SK-N-SH (cell line): Measurements from ENCODE around the gene NLRP9. TPM values are rescaled to one million over a fixed set of nuclear protein-coding genes. Genes with fewer than 3 reads are reported as not detected.

Source experiments
- CTCF ChIA-PET: fragments of 300-600, 350-600 bp; formaldehyde crosslinking; extraction: SDS; loops from one replicate; lab custom pipeline; 2021; lab: Yijun Ruan, JAX
- POLR2A ChIA-PET: fragments of 350-600 bp; sonication (Branson Sonifier 250); formaldehyde crosslinking; extraction: SDS; loops from one replicate; lab custom pipeline; 2020; ENCODE audit warnings: antibody characterized with exemption, inconsistent platforms; lab: Yijun Ruan, JAX
- DNase-seq: peaks from one replicate; pipeline ENCODE4 v3.0.0; 2012
- H2AFZ ChIP-seq: fragments of 200-600 bp; sonication (generic); 2 replicates; pipeline ENCODE4 v1.8.1; 2016; ENCODE audit warnings: antibody characterized with exemption, mild to moderate bottlenecking, low read depth
- H3F3A ChIP-seq: fragments of 200-600 bp; sonication (generic); replicated peaks from 2 replicates; pipeline ENCODE3; 2016; ENCODE audit warnings: antibody characterized with exemption, mild to moderate bottlenecking; ENCODE audit not compliant: insufficient read depth
- H3K27ac ChIP-seq, 2 experiments: fragments of 200-500 bp in 1 of 2; fragments of 200-600 bp in 1 of 2; sonication (Bioruptor generic) in 1 of 2; sonication (generic), shearing (Covaris generic) in 1 of 2; 2 replicates each; pipeline versions ENCODE4 v1.5.1 to v1.6.1; 2014 to 2016; ENCODE audit warnings: low read depth in 2 of 2, inconsistent platforms in 1 of 2, low read length in 1 of 2, mild to moderate bottlenecking in 1 of 2, mixed read lengths in 1 of 2
- H3K27me3 ChIP-seq: fragments of 200-600 bp; sonication (generic), shearing (Covaris generic); 2 replicates; pipeline ENCODE4 v1.6.1; 2016; ENCODE audit warnings: mixed run types; ENCODE audit not compliant: insufficient read depth
- H3K36me3 ChIP-seq, 2 experiments: fragments of 200-500 bp in 1 of 2; fragments of 200-600 bp in 1 of 2; sonication (Bioruptor generic) in 1 of 2; sonication (generic) in 1 of 2; replicated peaks in 1 of 2; 2 replicates each; pipeline versions ENCODE3 to v1.5.1; 2014 to 2016; ENCODE audit warnings: low read length in 1 of 2, mild to moderate bottlenecking in 1 of 2; ENCODE audit not compliant: insufficient read depth in 2 of 2, control insufficient read depth in 1 of 2
- H3K4me1 ChIP-seq, 2 experiments: fragments of 200-500 bp in 1 of 2; fragments of 200-600 bp in 1 of 2; sonication (Bioruptor generic) in 1 of 2; sonication (generic), shearing (Covaris generic) in 1 of 2; 2 replicates each; pipeline versions ENCODE4 v1.5.1 to v1.6.1; 2014 to 2016; ENCODE audit warnings: low read depth in 1 of 2, low read length in 1 of 2, mixed run types in 1 of 2; ENCODE audit not compliant: insufficient read depth in 2 of 2, control insufficient read depth in 1 of 2
- H3K4me2 ChIP-seq: fragments of 200-600 bp; sonication (generic), shearing (Covaris generic); 2 replicates; pipeline ENCODE4 v1.6.1; 2017; ENCODE audit warnings: mixed run types
- H3K4me3 ChIP-seq, 2 experiments: fragments of 200-500 bp in 1 of 2; fragments of 200-600 bp in 1 of 2; sonication (Bioruptor generic) in 1 of 2; sonication (generic), shearing (Covaris generic) in 1 of 2; 2 replicates each; pipeline versions ENCODE4 v1.5.1 to v1.8.1; 2014 to 2016; ENCODE audit warnings: low read depth in 2 of 2, inconsistent platforms in 1 of 2, low read length in 1 of 2, mild to moderate bottlenecking in 1 of 2, mixed read lengths in 1 of 2, moderate library complexity in 1 of 2
- H3K79me2 ChIP-seq: fragments of 200-600 bp; sonication (generic); 2 replicates; pipeline ENCODE4 v1.8.1; 2017; ENCODE audit warnings: mild to moderate bottlenecking; ENCODE audit not compliant: insufficient read depth
- H3K9ac ChIP-seq: fragments of 200-600 bp; sonication (generic); 2 replicates; pipeline ENCODE4 v1.6.1; 2017; ENCODE audit warnings: mixed run types
- H3K9me2 ChIP-seq: fragments of 200-600 bp; sonication (generic); 2 replicates; pipeline ENCODE4 v1.6.1; 2017; ENCODE audit warnings: mixed run types
- H3K9me3 ChIP-seq: fragments of 200-600 bp; sonication (generic); 2 replicates; pipeline ENCODE4 v1.6.1; 2017; ENCODE audit warnings: mixed run types, mild to moderate bottlenecking, moderate library complexity
- H4K20me1 ChIP-seq: fragments of 200-600 bp; sonication (generic); 2 replicates; pipeline ENCODE4 v1.6.1; 2017; ENCODE audit warnings: mild to moderate bottlenecking, mixed run types; ENCODE audit not compliant: insufficient read depth
- CHD2 ChIP-seq: fragments of 150-350 bp; IDR thresholded peaks from 2 replicates; pipeline ENCODE4 v1.6.1; 2018; ENCODE audit warnings: low read length; ENCODE audit not compliant: partially characterized antibody
- EZH2phosphoT487 ChIP-seq: fragments of 200-600 bp; sonication (generic); IDR thresholded peaks from 2 replicates; pipeline ENCODE4 v1.6.1; 2017; ENCODE audit warnings: low read depth, mixed run types, mild to moderate bottlenecking, antibody characterized with exemption, moderate library complexity, borderline replicate concordance
- FOSL2 ChIP-seq: IDR thresholded peaks from 2 replicates; pipeline ENCODE4 v1.4.0; 2012; ENCODE audit warnings: low read depth, mild to moderate bottlenecking, moderate library complexity, borderline replicate concordance
- FOXJ3 ChIP-seq: sonication (generic); formaldehyde crosslinking; IDR thresholded peaks from 2 replicates; pipeline ENCODE4 v1.5.1; 2020; ENCODE audit warnings: mild to moderate bottlenecking, missing genetic modification reagents
- GATA2 ChIP-seq: sonication (generic); formaldehyde crosslinking; IDR thresholded peaks from 2 replicates; pipeline ENCODE4 v1.5.0; 2020; ENCODE audit warnings: mild to moderate bottlenecking, missing genetic modification reagents
- IRF3 ChIP-seq: fragments of 150-350 bp; IDR thresholded peaks from 2 replicates; pipeline ENCODE4 v1.6.1; 2016; ENCODE audit warnings: mild to moderate bottlenecking, low read depth, low read length
- JUND ChIP-seq: IDR thresholded peaks from 2 replicates; pipeline ENCODE4 v1.4.0; 2012
- MAX ChIP-seq: IDR thresholded peaks from 2 replicates; pipeline ENCODE4 v1.4.0; 2012; ENCODE audit warnings: low read depth
- PBX3 ChIP-seq: IDR thresholded peaks from 2 replicates; pipeline ENCODE4; 2012
- POLR2AphosphoS5 ChIP-seq: IDR thresholded peaks from 2 replicates; pipeline ENCODE4 v1.6.1; 2012; ENCODE audit warnings: low read depth, low read length
- RCOR1 ChIP-seq: fragments of 150-350 bp; IDR thresholded peaks from 2 replicates; pipeline ENCODE4 v1.6.1; 2017; ENCODE audit warnings: antibody characterized with exemption, low read length
- REST ChIP-seq: IDR thresholded peaks from 2 replicates; pipeline ENCODE4 v1.6.1; 2012; ENCODE audit warnings: mild to moderate bottlenecking, low read depth, low read length, moderate library complexity
- TAF1 ChIP-seq: IDR thresholded peaks from 2 replicates; pipeline ENCODE4 v1.6.1; 2012; ENCODE audit warnings: low read depth, mild to moderate bottlenecking, low read length, moderate library complexity, borderline replicate concordance
- TCF12 ChIP-seq: IDR thresholded peaks from 2 replicates; pipeline ENCODE4 v1.4.0; 2012
- USF1 ChIP-seq: IDR thresholded peaks from 2 replicates; pipeline ENCODE4 v1.4.0; 2012; ENCODE audit warnings: low read depth, borderline replicate concordance
- YY1 ChIP-seq: IDR thresholded peaks from 2 replicates; pipeline ENCODE4 v1.4.0; 2012; ENCODE audit warnings: low read depth, mild to moderate bottlenecking
- WGBS: methylation state at CpG from one replicate; pipeline ENCODE4 v1.1.6; 2017; ENCODE audit warnings: low lambda C conversion rate; 5-methylcytosine and 5-hydroxymethylcytosine counted together
- polyA plus RNA-seq, 3 experiments: library from polyadenylated mRNA; depleted of rRNA; stranded (reverse); fragments of >200 nt; gene quantifications; 2 replicates each; pipeline ENCODE4 v1.2.3, GENCODE V29; 2012

The NLRP9 gene
- polyA plus RNA-seq, 1 of the 3 experiments (the other 2 are of a cell fraction), result not detected

GRCh38 chr19:55669418-55670279 is 68.6 kb downstream of the NLRP9 start (continued):
- TF ChIP-seq JUND (no peak), TAF1 (no peak), MAX (no peak), USF1 (no peak), EZH2phosphoT487 (no peak), IRF3 (no peak), RCOR1 (no peak)

GRCh38 chr19:55668603-55669348 is 69.4 kb downstream of the NLRP9 start:
- Histone ChIP-seq H3K9me3 (no peaks in the 10 kb centered on the region), H3K27me3 (no peaks in the 10 kb centered on the region), H3K9me2 (no peaks in the 10 kb centered on the region), H2AFZ (no peak overlapping the region), H3K4me2 (no peak overlapping the region), H3K4me1 (peaks cover 5 to 7% of the 10 kb centered on the region in 2 experiments; a peak in 2 of 4 replicates), H3F3A (peaks cover 33% of the 10 kb centered on the region), H3K4me3 (no peak overlapping the region), H3K9ac (no peak overlapping the region), H3K36me3 (peaks cover 31 to 62% of the 10 kb centered on the region in 2 experiments), H3K27ac (no peak overlapping the region), H3K79me2 (peaks cover 89% of the 10 kb centered on the region), H4K20me1 (peaks cover 97% of the 10 kb centered on the region)
- 92% methylated on average over 24 of the region's 30 CpGs for WGBS
- no peak for DNase-seq
- no peak for TF ChIP-seq POLR2AphosphoS5
- POLR2A ChIA-PET, result no interaction called here
- CTCF ChIA-PET, result interaction anchor here (0.7 kb wide), 1 partner anchor 16 kb away, joined by 3 read pairs; no protein-coding TSS in a partner anchor

- Histone ChIP-seq H3K9me2 (no peaks in the 10 kb centered on the region), H3F3A (peaks cover 25% of the 10 kb centered on the region), H2AFZ (no peak overlapping the region), H3K4me3 (no peak overlapping the region), H3K36me3 (peaks cover 32 to 64% of the 10 kb centered on the region in 2 experiments), H3K4me1 (peaks cover 0 to 7% of the 10 kb centered on the region in 2 experiments; a peak in 2 of 4 replicates), H3K27me3 (no peaks in the 10 kb centered on the region), H3K27ac (no peak overlapping the region), H3K9me3 (no peaks in the 10 kb centered on the region), H3K4me2 (no peak overlapping the region), H3K79me2 (peaks cover 89% of the 10 kb centered on the region), H4K20me1 (peaks cover 97% of the 10 kb centered on the region), H3K9ac (no peak overlapping the region)
- CTCF ChIA-PET, result interaction anchor here (1.3 kb wide), 1 partner anchor 13 kb away, joined by 3 read pairs; the partner anchor contains the start of gene U2AF2
- no peak for DNase-seq
- WGBS, result 97% methylated on average over 10 of the region's 11 CpGs
- POLR2A ChIA-PET, result no interaction called here
- TF ChIP-seq GATA2 (no peak), FOXJ3 (CRISPR knock-in tag) (no peak), TCF12 (no peak), FOSL2 (no peak), TAF1 (no peak), REST (no peak), YY1 (no peak), PBX3 (no peak), CHD2 (no peak)
These were observed 70.2 kb downstream of the NLRP9 start for GRCh38 chr19:55667958-55668357.
